Thyroid gland (tissue), 4 donors: ENCODE results near the gene ETV6. TPM values are rescaled to one million over a fixed set of nuclear protein-coding genes. Genes with fewer than 3 reads are reported as not detected.

Experiments
- DNase-seq, 2 donors: peaks; one replicate each; pipeline ENCODE4 v3.0.0-alpha.2; 2019
- H3K27ac ChIP-seq, 3 donors: fragments of 200-600 bp; sonication (generic); 1 replicate in 2 of 3; 2 replicates in 1 of 3; pipeline ENCODE4 v1.5.1; 2016 to 2019; ENCODE audit warnings: mild to moderate bottlenecking in 1 of 3, moderate library complexity in 1 of 3
- H3K27me3 ChIP-seq: fragments of 200-600 bp; sonication (generic); one replicate; pipeline ENCODE4 v1.5.1; 2019
- H3K36me3 ChIP-seq, 2 donors: fragments of 200-600 bp; sonication (generic); one replicate each; pipeline ENCODE4 v1.5.1; 2016 to 2019
- H3K4me1 ChIP-seq, 2 donors: fragments of 200-600 bp; sonication (generic); one replicate each; pipeline ENCODE4 v1.5.1; 2017 to 2019
- H3K4me3 ChIP-seq, 3 donors: fragments of 200-600 bp; sonication (generic); replicated peaks in 1 of 3; 1 replicate in 2 of 3; 2 replicates in 1 of 3; pipeline ENCODE4 v1.5.1; 2016; ENCODE audit warnings: mild to moderate bottlenecking in 1 of 3
- H3K9me3 ChIP-seq: fragments of 200-600 bp; sonication (generic); one replicate; pipeline ENCODE4 v1.5.1; 2017
- POLR2A ChIP-seq, 2 donors: fragments of 450-650 bp; IDR thresholded peaks; one replicate each; pipeline ENCODE4 v1.6.1; 2017; ENCODE audit warnings: antibody characterized with exemption in 2 of 2, mild to moderate bottlenecking in 2 of 2, moderate library complexity in 1 of 2
- WGBS, 2 donors: methylation state at CpG; one replicate each; pipeline ENCODE4 v1.1.5; 2017; 5-methylcytosine and 5-hydroxymethylcytosine counted together
- intact Hi-C: fragments of 100-400 bp; cut with DNase I; formaldehyde crosslinking; loops from one replicate; pipeline ENCODE4 v1.15.1; 2023
- total RNA-seq, 4 donors: library from RNA; depleted of rRNA; stranded (reverse); fragments of >200 nt; gene quantifications; one replicate each; pipeline ENCODE4 v1.2.3, GENCODE V29; 2016
- TF ChIP-seq, protein P1 (sequence below), 6 experiments: fragments of 200-600 bp in 3 of 6; fragments of 450-650 bp in 3 of 6; sonication (generic) in 3 of 6; IDR thresholded peaks; one replicate each; pipeline ENCODE4 v1.5.1; 2016 to 2019; ENCODE audit warnings: antibody characterized with exemption in 6 of 6, mild to moderate bottlenecking in 2 of 6, inconsistent platforms in 1 of 6, moderate library complexity in 1 of 6

Gene ETV6
- total RNA-seq, 4 donors from 2014 or later = 16.6 to 35.6 (median 17.2) TPM

DNA sequence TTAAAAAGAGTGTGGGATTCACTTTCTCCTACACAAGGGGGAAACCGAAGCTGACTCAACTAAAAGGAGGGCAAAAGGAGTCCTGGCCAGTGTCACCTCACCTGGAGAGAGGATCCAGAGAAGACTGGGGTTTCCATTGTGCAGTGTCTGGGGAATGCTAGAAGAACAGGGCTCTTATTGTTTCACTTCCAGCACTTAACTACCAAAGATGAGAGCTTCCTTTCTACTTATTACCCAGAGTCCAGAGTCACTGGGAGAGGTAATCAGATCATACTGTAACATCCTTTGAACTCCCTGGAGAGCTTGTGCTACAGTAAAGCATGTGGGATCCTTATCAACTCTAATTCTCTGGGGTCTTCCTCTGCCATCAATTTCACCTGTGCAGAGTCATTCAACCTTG is 272.9 kb downstream of the ETV6 start:
- 64 to 72% methylated on average over 1 of the region's 1 CpG for WGBS, 2 donors
- Histone ChIP-seq H3K27ac (no peak overlapping the region), H3K4me3 (no peak overlapping the region), H3K36me3 (no peaks in the 10 kb centered on the region), H3K27me3 (no peaks in the 10 kb centered on the region), H3K4me1 (no peaks in the 10 kb centered on the region), H3K9me3 (no peaks in the 10 kb centered on the region)
- intact Hi-C loops = no loop called here
- TF ChIP-seq POLR2A (IDR thresholded peaks at IDR 0.05) = no peak
- TF ChIP-seq, protein P1, sequence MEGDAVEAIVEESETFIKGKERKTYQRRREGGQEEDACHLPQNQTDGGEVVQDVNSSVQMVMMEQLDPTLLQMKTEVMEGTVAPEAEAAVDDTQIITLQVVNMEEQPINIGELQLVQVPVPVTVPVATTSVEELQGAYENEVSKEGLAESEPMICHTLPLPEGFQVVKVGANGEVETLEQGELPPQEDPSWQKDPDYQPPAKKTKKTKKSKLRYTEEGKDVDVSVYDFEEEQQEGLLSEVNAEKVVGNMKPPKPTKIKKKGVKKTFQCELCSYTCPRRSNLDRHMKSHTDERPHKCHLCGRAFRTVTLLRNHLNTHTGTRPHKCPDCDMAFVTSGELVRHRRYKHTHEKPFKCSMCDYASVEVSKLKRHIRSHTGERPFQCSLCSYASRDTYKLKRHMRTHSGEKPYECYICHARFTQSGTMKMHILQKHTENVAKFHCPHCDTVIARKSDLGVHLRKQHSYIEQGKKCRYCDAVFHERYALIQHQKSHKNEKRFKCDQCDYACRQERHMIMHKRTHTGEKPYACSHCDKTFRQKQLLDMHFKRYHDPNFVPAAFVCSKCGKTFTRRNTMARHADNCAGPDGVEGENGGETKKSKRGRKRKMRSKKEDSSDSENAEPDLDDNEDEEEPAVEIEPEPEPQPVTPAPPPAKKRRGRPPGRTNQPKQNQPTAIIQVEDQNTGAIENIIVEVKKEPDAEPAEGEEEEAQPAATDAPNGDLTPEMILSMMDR (IDR thresholded peaks at IDR 0.05) = no peak
- no peak for DNase-seq

DNA sequence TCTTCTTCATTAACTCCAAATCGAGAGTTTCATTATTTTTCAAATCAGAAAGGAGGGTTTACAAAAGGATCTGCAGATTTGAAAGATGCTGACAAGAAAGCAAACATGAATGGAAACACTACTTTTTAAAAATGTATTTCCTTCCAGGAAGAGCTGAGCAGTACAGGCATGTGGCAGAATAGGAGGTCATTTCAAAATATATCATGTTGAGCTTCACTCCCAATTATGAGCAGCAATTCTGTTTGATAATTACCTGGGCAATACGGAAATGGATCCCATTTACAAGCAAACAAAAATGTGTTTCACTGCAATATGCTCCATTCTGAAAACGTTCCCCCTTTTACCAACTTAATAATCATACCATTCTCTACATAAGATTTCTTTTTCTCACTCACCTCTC is 273.6 kb downstream of the ETV6 start:
- Histone ChIP-seq H3K27me3 (no peaks in the 10 kb centered on the region), H3K27ac (no peak overlapping the region), H3K4me3 (no peak overlapping the region), H3K36me3 (no peaks in the 10 kb centered on the region), H3K4me1 (no peaks in the 10 kb centered on the region), H3K9me3 (no peaks in the 10 kb centered on the region)
- intact Hi-C loops = no loop called here
- TF ChIP-seq, protein P1 (IDR thresholded peaks at IDR 0.05) = no peak
- TF ChIP-seq POLR2A (IDR thresholded peaks at IDR 0.05) = no peak
- DNase-seq = no peak
- WGBS, 2 donors = 89 to 93% methylated on average over 3 of the region's 3 CpGs

DNA sequence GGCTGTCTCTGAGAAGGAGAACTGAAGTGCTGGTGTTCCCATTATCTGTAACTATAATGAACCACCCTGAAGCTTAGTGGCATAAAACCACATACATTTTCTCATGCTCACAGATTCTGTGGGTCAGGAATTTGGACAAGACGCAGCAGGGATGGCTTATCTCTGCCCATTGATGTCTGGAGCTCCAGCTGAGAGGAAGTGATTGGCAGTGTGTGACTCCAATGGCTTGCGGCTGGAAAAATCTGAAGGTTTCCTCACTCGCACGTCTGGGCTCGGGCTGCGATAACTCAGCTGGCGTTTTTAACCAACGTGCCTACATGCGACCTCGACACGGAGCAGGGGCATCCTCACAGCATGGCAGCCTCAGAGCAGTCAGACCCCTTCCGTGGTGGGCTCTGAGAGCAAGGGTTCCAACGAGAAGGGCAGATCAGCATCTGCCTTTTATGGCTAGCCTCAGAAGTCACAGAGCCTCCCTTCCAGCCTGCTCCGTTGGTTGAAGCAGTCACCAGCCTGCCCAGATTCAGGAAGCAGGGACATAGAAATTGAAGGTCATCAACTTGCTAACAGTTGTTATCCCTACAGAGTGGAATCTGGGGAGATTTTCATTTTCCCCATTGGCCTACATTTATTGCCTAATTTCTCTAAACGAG is 277.9 kb downstream of the ETV6 start:
- TF ChIP-seq, protein P1 (IDR thresholded peaks at IDR 0.05) = no peak
- TF ChIP-seq POLR2A (IDR thresholded peaks at IDR 0.05) = no peak
- DNase-seq = no peak
- Histone ChIP-seq H3K36me3 (no peaks in the 10 kb centered on the region), H3K27me3 (no peaks in the 10 kb centered on the region), H3K27ac (no peak overlapping the region), H3K9me3 (no peaks in the 10 kb centered on the region), H3K4me1 (no peaks in the 10 kb centered on the region), H3K4me3 (no peak overlapping the region)
- whole genome bisulfite sequencing, 2 donors = 68 to 85% methylated on average over 15 of the region's 15 CpGs
- intact Hi-C loops = no loop called here

DNA sequence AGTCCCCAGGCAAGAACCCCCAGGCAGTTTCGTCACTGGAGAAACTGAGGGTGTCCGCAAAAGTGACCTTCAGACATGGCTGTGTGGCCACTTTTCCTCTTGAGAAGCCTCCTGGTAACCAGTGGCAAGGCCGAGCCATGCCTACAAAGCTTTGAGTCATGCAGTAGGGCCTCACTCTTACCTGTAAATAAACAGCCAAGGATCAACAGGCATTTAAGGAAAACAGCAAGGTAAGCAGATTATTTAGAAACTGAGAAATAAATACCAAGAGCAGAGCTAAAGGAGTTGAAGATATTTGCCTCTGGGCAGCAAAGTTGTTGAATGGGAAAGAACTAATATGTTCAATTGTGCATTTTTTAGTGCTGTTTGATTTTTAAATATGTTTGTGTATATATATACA is 280.2 kb downstream of the ETV6 start:
- no peaks in the 10 kb centered on the region for H3K4me1 ChIP-seq
- TF ChIP-seq POLR2A (IDR thresholded peaks at IDR 0.05) = no peak
- TF ChIP-seq, protein P1 (IDR thresholded peaks at IDR 0.05) = no peak
- H3K9me3 ChIP-seq = no peaks in the 10 kb centered on the region
- no peaks in the 10 kb centered on the region for H3K36me3 ChIP-seq
- no peak for DNase-seq
- WGBS, 2 donors = 95 to 100% methylated on average over 3 of the region's 3 CpGs
- H3K4me3 ChIP-seq = no peak overlapping the region
- intact Hi-C loops = no loop called here
- no peak overlapping the region for H3K27ac ChIP-seq
- no peaks in the 10 kb centered on the region for H3K27me3 ChIP-seq

DNA sequence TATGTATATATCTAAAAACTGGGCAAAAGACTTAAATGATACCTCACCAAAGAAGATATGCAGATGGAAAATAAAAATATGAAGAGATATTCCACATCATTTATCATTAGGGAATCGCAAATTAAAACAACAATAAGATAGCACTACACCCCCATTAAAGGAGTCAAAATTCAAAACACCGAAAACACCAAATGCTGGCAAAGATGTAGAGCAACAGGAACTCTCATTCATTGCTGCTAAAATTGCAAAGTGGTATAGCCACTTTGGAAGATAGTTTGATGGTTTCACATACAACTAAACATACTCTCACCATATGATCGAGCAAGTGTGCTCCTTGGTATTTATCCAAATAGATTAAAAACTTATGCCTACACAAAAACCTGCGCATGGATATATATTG is 289.7 kb downstream of the ETV6 start:
- no peak for DNase-seq
- H3K9me3 ChIP-seq = no peaks in the 10 kb centered on the region
- no peak overlapping the region for H3K27ac ChIP-seq
- TF ChIP-seq, protein P1 (IDR thresholded peaks at IDR 0.05) = no peak
- no peak for TF ChIP-seq POLR2A (IDR thresholded peaks at IDR 0.05)
- H3K27me3 ChIP-seq = no peaks in the 10 kb centered on the region
- 96 to 97% methylated on average over 4 of the region's 4 CpGs for WGBS, 2 donors
- no peak overlapping the region for H3K4me3 ChIP-seq
- intact Hi-C loops = no loop called here
- no peaks in the 10 kb centered on the region for H3K4me1 ChIP-seq
- H3K36me3 ChIP-seq = no peaks in the 10 kb centered on the region
